Trophoblast cell (in vitro differentiated cells and primary cell): Measurements from ENCODE around the gene CCDC57.
A peak's percentile ranks its signal among the peaks of the same experiment; 100 is the strongest.

ENCODE experiments used
- DNase-seq, 2 donors: peaks; one replicate each; pipeline ENCODE4 v3.0.0-alpha.2; 2016
- H2AFZ ChIP-seq: 2 replicates; pipeline ENCODE4 v1.6.1; 2013; ENCODE audit warnings: low read length, moderate library complexity, mild to moderate bottlenecking; ENCODE audit not compliant: insufficient read depth, poor library complexity
- H2AK5ac ChIP-seq: 2 replicates; pipeline ENCODE4 v1.6.1; 2013; ENCODE audit warnings: mild to moderate bottlenecking, low read length
- H2BK120ac ChIP-seq: 2 replicates; pipeline ENCODE4 v1.6.1; 2013; ENCODE audit warnings: low read length, mild to moderate bottlenecking, moderate library complexity; ENCODE audit not compliant: insufficient read depth, poor library complexity
- H2BK12ac ChIP-seq: 2 replicates; pipeline ENCODE4 v1.6.1; 2013; ENCODE audit warnings: mild to moderate bottlenecking, low read length, moderate library complexity
- H2BK5ac ChIP-seq: 2 replicates; pipeline ENCODE4 v1.6.1; 2013; ENCODE audit warnings: low read length, low read depth, moderate library complexity, mild to moderate bottlenecking; ENCODE audit not compliant: poor library complexity
- H3K14ac ChIP-seq: 2 replicates; pipeline ENCODE4 v1.6.1; 2013; ENCODE audit warnings: mild to moderate bottlenecking, low read length
- H3K18ac ChIP-seq: 2 replicates; pipeline ENCODE4 v1.6.1; 2013; ENCODE audit warnings: mild to moderate bottlenecking, low read length
- H3K23ac ChIP-seq: 2 replicates; pipeline ENCODE4 v1.6.1; 2013; ENCODE audit warnings: low read length
- H3K27ac ChIP-seq: 2 replicates; pipeline ENCODE4 v1.5.1; 2013; ENCODE audit warnings: low read depth, mild to moderate bottlenecking, inconsistent platforms, low read length, moderate library complexity
- H3K27me3 ChIP-seq: 2 replicates; pipeline ENCODE4 v1.6.1; 2013; ENCODE audit warnings: inconsistent platforms, mild to moderate bottlenecking, low read length, moderate library complexity; ENCODE audit not compliant: insufficient read depth
- H3K36me3 ChIP-seq, 2 experiments: 1 replicate in 1 of 2; 2 replicates in 1 of 2; pipeline ENCODE4 v1.6.1; 2013; ENCODE audit warnings: low read length in 2 of 2, mild to moderate bottlenecking in 2 of 2, moderate library complexity in 1 of 2; ENCODE audit not compliant: insufficient read depth in 2 of 2, control insufficient read depth in 1 of 2
- H3K4ac ChIP-seq: 2 replicates; pipeline ENCODE4 v1.6.1; 2013; ENCODE audit warnings: low read depth, mild to moderate bottlenecking, low read length, moderate library complexity
- H3K4me1 ChIP-seq, 2 experiments: 1 replicate in 1 of 2; 2 replicates in 1 of 2; pipeline ENCODE4 v1.6.1; 2013; ENCODE audit warnings: low read length in 2 of 2, mild to moderate bottlenecking in 2 of 2, moderate library complexity in 1 of 2; ENCODE audit not compliant: insufficient read depth in 2 of 2, control insufficient read depth in 1 of 2
- H3K4me2 ChIP-seq: 2 replicates; pipeline ENCODE4 v1.6.1; 2013; ENCODE audit warnings: inconsistent platforms, mild to moderate bottlenecking, low read length, moderate library complexity
- H3K4me3 ChIP-seq: 2 replicates; pipeline ENCODE4 v1.5.1; 2013; ENCODE audit warnings: mild to moderate bottlenecking, low read depth, low read length, inconsistent platforms
- H3K79me1 ChIP-seq: one replicate; pipeline ENCODE4 v1.6.1; 2013; ENCODE audit warnings: low read length
- H3K79me2 ChIP-seq: 2 replicates; pipeline ENCODE4 v1.6.1; 2013; ENCODE audit warnings: low read length, mild to moderate bottlenecking; ENCODE audit not compliant: control insufficient read depth, insufficient read depth, poor library complexity
- H3K9ac ChIP-seq: 2 replicates; pipeline ENCODE4 v1.6.1; 2013; ENCODE audit warnings: mild to moderate bottlenecking, low read length
- H3K9me3 ChIP-seq: 2 replicates; pipeline ENCODE4 v1.6.1; 2013; ENCODE audit warnings: low read depth, mild to moderate bottlenecking, control low read depth, inconsistent platforms, low read length; ENCODE audit not compliant: insufficient read depth
- H4K12ac ChIP-seq: 2 replicates; pipeline ENCODE4 v1.6.1; 2013; ENCODE audit warnings: low read depth, mild to moderate bottlenecking, low read length, moderate library complexity
- H4K8ac ChIP-seq: 2 replicates; pipeline ENCODE4 v1.6.1; 2013; ENCODE audit warnings: low read depth, mild to moderate bottlenecking, low read length, moderate library complexity
- H4K91ac ChIP-seq: one replicate; pipeline ENCODE4 v1.6.1; 2013; ENCODE audit warnings: low read depth, mild to moderate bottlenecking, low read length, moderate library complexity
- WGBS: extraction: QIAGEN DNeasy Blood & Tissue Kit; methylation state at CpG from one replicate; pipeline ENCODE4 v1.1.7; 2013; ENCODE audit warnings: missing lambda C conversion rate; ENCODE audit not compliant: insufficient read length, insufficient coverage; ENCODE audit errors: extremely low coverage; 5-methylcytosine and 5-hydroxymethylcytosine counted together

Gene CCDC57

GRCh38 chr17:82083009-82083408, 129.6 kb downstream of the CCDC57 start:
- no peak overlapping the region for H3K4me2 ChIP-seq
- no peak overlapping the region for H3K27ac ChIP-seq
- no peak overlapping the region for H4K12ac ChIP-seq
- H2AK5ac ChIP-seq = no peak overlapping the region
- no peaks in the 10 kb centered on the region for H3K79me2 ChIP-seq
- H3K9ac ChIP-seq = no peak overlapping the region
- no peak overlapping the region for H3K23ac ChIP-seq
- H2BK12ac ChIP-seq = no peak overlapping the region
- no peak overlapping the region for H4K91ac ChIP-seq
- H2BK5ac ChIP-seq = no peak overlapping the region
- H3K36me3 ChIP-seq = peaks cover 98 to 99% of the 10 kb centered on the region in 2 experiments
- H3K14ac ChIP-seq = no peak overlapping the region
- H3K27me3 ChIP-seq = no peaks in the 10 kb centered on the region
- no peak overlapping the region for H3K18ac ChIP-seq
- no peaks in the 10 kb centered on the region for H3K79me1 ChIP-seq
- H2AFZ ChIP-seq = no peak overlapping the region
- H4K8ac ChIP-seq = no peak overlapping the region
- H2BK120ac ChIP-seq = no peak overlapping the region
- peaks cover 10% of the 10 kb centered on the region for H3K9me3 ChIP-seq
- no peak for DNase-seq
- no peaks in the 10 kb centered on the region for H3K4me1 ChIP-seq
- WGBS = no CpG with 5 or more reads among the region's 24 CpGs
- no peak overlapping the region for H3K4me3 ChIP-seq
- no peak overlapping the region for H3K4ac ChIP-seq

DNA sequence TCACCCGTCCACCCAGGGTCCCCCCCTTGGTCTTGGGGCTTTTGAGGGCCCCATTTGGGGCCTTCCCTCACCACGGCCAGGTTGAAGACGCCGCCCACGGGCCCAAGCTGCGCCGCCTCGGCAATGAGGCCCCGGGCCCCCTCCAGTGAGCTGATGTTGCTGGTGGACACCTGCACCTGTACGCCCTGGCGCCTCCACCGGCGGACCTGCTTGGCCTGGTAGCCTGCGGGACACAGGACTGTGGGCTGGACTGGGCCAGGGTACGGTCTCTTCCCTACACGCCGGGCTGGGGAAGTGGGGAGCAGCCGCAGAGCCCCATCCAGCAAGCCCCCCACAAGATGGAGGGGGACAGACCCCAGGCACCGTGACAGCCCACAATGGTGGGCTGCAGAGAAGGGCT, 130.2 kb downstream of the CCDC57 start:
- Histone ChIP-seq H3K23ac (no peak overlapping the region), H4K12ac (no peak overlapping the region), H2BK5ac (no peak overlapping the region), H3K79me2 (no peaks in the 10 kb centered on the region), H2BK120ac (no peak overlapping the region), H3K27me3 (no peaks in the 10 kb centered on the region), H3K4me2 (no peak overlapping the region), H3K27ac (no peak overlapping the region), H3K4me1 (no peaks in the 10 kb centered on the region), H2AFZ (no peak overlapping the region), H4K91ac (no peak overlapping the region), H4K8ac (no peak overlapping the region), H3K9me3 (peaks cover 9% of the 10 kb centered on the region), H3K4ac (no peak overlapping the region), H3K36me3 (peaks cover 98 to 99% of the 10 kb centered on the region in 2 experiments), H2BK12ac (no peak overlapping the region), H3K14ac (no peak overlapping the region), H3K18ac (no peak overlapping the region), H3K79me1 (no peaks in the 10 kb centered on the region), H3K9ac (no peak overlapping the region), H3K4me3 (no peak overlapping the region), H2AK5ac (no peak overlapping the region)
- no CpG with 5 or more reads among the region's 19 CpGs for WGBS
- no peak for DNase-seq

DNA sequence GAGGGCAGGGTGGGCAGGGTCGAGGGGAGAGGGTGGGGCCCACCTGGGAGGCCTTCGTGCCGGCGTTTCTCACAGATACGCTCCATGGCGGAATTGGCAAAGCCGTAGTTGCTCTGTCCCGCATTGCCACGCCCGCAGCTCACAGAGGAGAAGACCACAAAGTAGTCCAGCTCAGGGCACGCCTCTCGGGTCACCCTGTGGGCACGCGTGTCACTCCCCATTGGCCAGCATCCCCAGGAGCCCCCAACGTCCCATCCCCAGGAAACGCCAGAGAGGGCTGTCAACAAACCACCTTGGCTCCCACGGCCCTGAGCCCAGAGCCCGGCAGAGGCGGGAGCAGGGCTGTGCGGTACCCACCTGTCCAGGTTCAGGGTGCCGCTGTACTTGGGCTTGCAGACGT, 130.7 kb downstream of the CCDC57 start:
- Histone ChIP-seq H3K4me1 (no peaks in the 10 kb centered on the region), H3K27ac (no peak overlapping the region), H2BK5ac (no peak overlapping the region), H3K4ac (no peak overlapping the region), H4K91ac (no peak overlapping the region), H3K9me3 (peaks cover 8% of the 10 kb centered on the region), H2AFZ (no peak overlapping the region), H2AK5ac (no peak overlapping the region), H3K18ac (no peak overlapping the region), H3K36me3 (peaks cover 94 to 96% of the 10 kb centered on the region in 2 experiments), H3K79me2 (no peaks in the 10 kb centered on the region), H3K14ac (no peak overlapping the region), H3K23ac (no peak overlapping the region), H4K12ac (peak overlapping the region; percentile 25), H4K8ac (no peak overlapping the region), H3K9ac (no peak overlapping the region), H3K27me3 (no peaks in the 10 kb centered on the region), H3K79me1 (no peaks in the 10 kb centered on the region), H2BK120ac (no peak overlapping the region), H3K4me2 (no peak overlapping the region), H3K4me3 (no peak overlapping the region), H2BK12ac (no peak overlapping the region)
- WGBS = no CpG with 5 or more reads among the region's 22 CpGs
- DNase-seq = no peak

GRCh38 chr17:82081546-82081945, 131.1 kb downstream of the CCDC57 start:
- Histone ChIP-seq H3K14ac (no peak overlapping the region), H3K4me2 (no peak overlapping the region), H3K9ac (no peak overlapping the region), H4K91ac (no peak overlapping the region), H3K4me3 (no peak overlapping the region), H4K8ac (no peak overlapping the region), H3K4ac (no peak overlapping the region), H3K9me3 (peaks cover 8% of the 10 kb centered on the region), H3K4me1 (no peaks in the 10 kb centered on the region), H2AK5ac (no peak overlapping the region), H3K18ac (no peak overlapping the region), H3K79me2 (no peaks in the 10 kb centered on the region), H2BK12ac (no peak overlapping the region), H4K12ac (no peak overlapping the region), H3K27ac (no peak overlapping the region), H2AFZ (no peak overlapping the region), H3K23ac (no peak overlapping the region), H2BK120ac (no peak overlapping the region), H3K27me3 (no peaks in the 10 kb centered on the region), H3K79me1 (no peaks in the 10 kb centered on the region), H3K36me3 (peaks cover 90 to 92% of the 10 kb centered on the region in 2 experiments), H2BK5ac (no peak overlapping the region)
- no peak for DNase-seq
- WGBS = no CpG with 5 or more reads among the region's 20 CpGs
